ENCODE results near the gene ANKH.
A peak's percentile ranks its signal among the peaks of the same experiment; 100 is the strongest.

Gene ANKH

GRCh38 chr5:14741131-14741530 lies 130.4 kb downstream of the ANKH start:
- H3K4me3 ChIP-seq (ENCODE audit: low read length) = no peak overlapping the region
- TF ChIP-seq CTCF (IDR thresholded peaks at IDR 0.05; ENCODE audit: insufficient read depth, low read depth, low read length, missing control alignments) = no peak
- DNase-seq (ENCODE audit: low read depth) = no peak

DNA sequence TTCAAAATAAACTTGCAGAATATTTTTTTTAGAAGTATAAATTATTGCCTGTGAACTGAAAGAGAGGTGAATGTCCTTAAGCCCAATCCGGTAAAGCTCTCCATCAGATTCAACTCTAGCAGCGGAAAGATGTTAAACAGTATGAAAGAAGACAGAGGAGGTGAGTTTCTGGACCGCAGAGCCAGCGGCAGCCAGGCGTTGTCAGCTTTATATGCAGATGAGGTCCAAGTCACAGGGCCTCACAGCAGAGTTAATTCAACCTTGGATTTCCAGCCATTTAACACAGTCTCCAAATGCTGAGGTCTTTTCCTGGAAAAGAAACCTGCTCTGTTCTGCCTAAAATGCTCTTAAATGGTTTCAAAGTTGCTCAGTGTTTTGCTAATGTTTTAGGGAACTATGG lies 131.6 kb downstream of the ANKH start:
- no peak for DNase-seq (ENCODE audit: low read depth)
- no peak overlapping the region for H3K4me3 ChIP-seq (ENCODE audit: low read length)
- no peak for TF ChIP-seq CTCF (IDR thresholded peaks at IDR 0.05; ENCODE audit: insufficient read depth, low read depth, low read length, missing control alignments)

DNA sequence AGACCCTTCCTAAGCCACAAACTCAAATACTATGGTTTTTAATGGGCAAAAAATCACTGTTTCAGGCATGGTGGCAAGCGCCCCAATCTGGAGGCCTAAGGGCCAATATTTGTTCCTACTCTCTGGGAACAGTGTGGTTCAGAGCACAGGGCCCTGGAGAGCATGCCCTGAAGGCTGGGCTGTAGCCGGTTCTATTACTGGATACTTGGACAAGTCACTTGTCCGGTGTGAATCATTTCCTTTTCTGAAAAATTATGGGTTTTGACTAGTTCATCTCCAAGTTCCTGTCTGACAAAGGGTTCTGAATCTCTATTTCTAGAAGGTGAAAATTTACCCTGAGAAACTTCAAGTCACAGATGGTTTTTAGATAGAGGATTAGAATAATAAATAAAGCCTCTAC lies 132.0 kb downstream of the ANKH start:
- no peak overlapping the region for H3K4me3 ChIP-seq (ENCODE audit: low read length)
- TF ChIP-seq CTCF (IDR thresholded peaks at IDR 0.05; ENCODE audit: insufficient read depth, low read depth, low read length, missing control alignments) = no peak
- DNase-seq (ENCODE audit: low read depth) = peak; percentile 70

DNA sequence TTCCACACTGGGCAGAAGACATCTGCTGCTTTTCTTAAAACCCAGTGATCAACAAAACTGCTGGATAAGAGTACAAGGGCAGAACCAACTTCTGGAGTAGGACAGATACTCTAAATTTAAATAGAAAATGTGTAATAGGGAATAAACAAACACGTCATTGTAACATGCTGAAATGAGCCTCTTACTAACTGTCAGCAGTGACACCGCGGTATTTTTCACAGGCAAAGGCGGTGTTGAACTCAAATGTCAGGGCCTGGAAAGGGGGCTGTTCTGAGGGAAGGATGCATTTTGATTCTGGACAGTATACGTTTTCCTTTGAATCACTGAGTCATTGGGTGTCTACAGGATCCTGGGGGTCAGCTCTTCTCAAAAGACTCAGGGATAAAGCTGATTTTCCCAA lies 133.5 kb downstream of the ANKH start:
- DNase-seq (ENCODE audit: low read depth) = no peak
- TF ChIP-seq CTCF (IDR thresholded peaks at IDR 0.05; ENCODE audit: insufficient read depth, low read depth, low read length, missing control alignments) = no peak
- no peak overlapping the region for H3K4me3 ChIP-seq (ENCODE audit: low read length)

GRCh38 chr5:14737291-14737690 lies 134.3 kb downstream of the ANKH start:
- no peak for DNase-seq (ENCODE audit: low read depth)
- TF ChIP-seq CTCF (IDR thresholded peaks at IDR 0.05; ENCODE audit: insufficient read depth, low read depth, low read length, missing control alignments) = no peak
- H3K4me3 ChIP-seq (ENCODE audit: low read length) = no peak overlapping the region

DNA sequence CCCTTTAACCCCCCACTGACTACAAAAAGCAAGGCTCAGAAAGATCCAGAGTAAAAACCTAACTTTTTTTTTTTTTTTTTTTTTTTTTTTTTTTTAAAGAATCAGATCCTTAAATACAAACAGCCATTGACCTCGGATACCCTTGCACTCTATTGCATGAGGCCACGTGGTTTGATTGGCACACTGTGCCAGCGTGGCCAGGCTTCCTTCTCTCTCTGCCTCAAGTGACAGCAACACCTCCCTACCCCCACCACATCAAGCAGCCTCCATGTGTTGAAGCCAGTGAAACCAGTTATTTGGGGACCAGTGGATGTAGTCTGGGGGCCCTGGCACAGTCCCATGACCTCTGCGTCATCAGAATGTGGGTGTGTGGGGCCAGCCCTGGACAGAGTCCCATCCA lies 135.6 kb downstream of the ANKH start:
- no peak overlapping the region for H3K4me3 ChIP-seq (ENCODE audit: low read length)
- TF ChIP-seq CTCF (IDR thresholded peaks at IDR 0.05; ENCODE audit: insufficient read depth, low read depth, low read length, missing control alignments) = no peak
- no peak for DNase-seq (ENCODE audit: low read depth)

- no peak overlapping the region for H3K4me3 ChIP-seq (ENCODE audit: low read length)
- DNase-seq (ENCODE audit: low read depth) = no peak
- TF ChIP-seq CTCF (IDR thresholded peaks at IDR 0.05; ENCODE audit: insufficient read depth, low read depth, low read length, missing control alignments) = no peak
Observed at GRCh38 chr5:14734396-14734795, 137.2 kb downstream of the ANKH start.
